Hepatocyte (in vitro differentiated cells): ENCODE measurements around the gene SERPINA4. TPM values are rescaled to one million over a fixed set of nuclear protein-coding genes. Genes with fewer than 3 reads are reported as not detected.

Experiments used
- DNase-seq: peaks from one replicate; pipeline ENCODE4 v3.0.0-alpha.2; 2016; ENCODE audit warnings: low spot score
- H2AFZ ChIP-seq: fragments of 200-600 bp; sonication (generic); 2 replicates; pipeline ENCODE4 v1.6.0; 2016; ENCODE audit warnings: antibody characterized with exemption, mild to moderate bottlenecking
- H3K27ac ChIP-seq: fragments of 200-600 bp; sonication (generic); 2 replicates; pipeline ENCODE4 v1.5.1; 2016; ENCODE audit warnings: mild to moderate bottlenecking
- H3K27me3 ChIP-seq: fragments of 200-600 bp; sonication (generic); 2 replicates; pipeline ENCODE4 v1.6.1; 2016
- H3K36me3 ChIP-seq: fragments of 200-600 bp; sonication (generic); replicated peaks from 2 replicates; pipeline ENCODE4 v1.5.1; 2016; ENCODE audit warnings: low read depth; ENCODE audit not compliant: insufficient read depth
- H3K4me1 ChIP-seq: fragments of 200-600 bp; sonication (generic); 2 replicates; pipeline ENCODE4 v1.5.1; 2016; ENCODE audit warnings: mild to moderate bottlenecking, moderate library complexity; ENCODE audit not compliant: insufficient read depth
- H3K4me2 ChIP-seq: fragments of 200-600 bp; sonication (generic); 2 replicates; pipeline ENCODE4 v1.6.0; 2016
- H3K4me3 ChIP-seq: fragments of 200-600 bp; sonication (generic); 2 replicates; pipeline ENCODE4 v1.5.1; 2016; ENCODE audit warnings: mild to moderate bottlenecking
- H3K79me2 ChIP-seq: fragments of 200-600 bp; sonication (generic); 2 replicates; pipeline ENCODE4 v1.6.0; 2017; ENCODE audit warnings: mild to moderate bottlenecking
- H3K9me2 ChIP-seq: fragments of 200-600 bp; sonication (generic); replicated peaks from 2 replicates; pipeline ENCODE4 v1.6.0; 2017; ENCODE audit warnings: mild to moderate bottlenecking; ENCODE audit not compliant: insufficient read depth
- H3K9me3 ChIP-seq: fragments of 200-600 bp; sonication (generic); 2 replicates; pipeline ENCODE4 v1.5.1; 2016; ENCODE audit warnings: low read depth, mild to moderate bottlenecking
- H4K20me1 ChIP-seq: fragments of 200-600 bp; sonication (generic); 2 replicates; pipeline ENCODE4 v1.6.0; 2016; ENCODE audit warnings: mild to moderate bottlenecking; ENCODE audit not compliant: insufficient read depth, poor library complexity, severe bottlenecking
- EZH2 ChIP-seq: fragments of 200-600 bp; sonication (generic); IDR thresholded peaks from 2 replicates; pipeline ENCODE4 v1.6.1; 2016; ENCODE audit warnings: antibody characterized with exemption, mild to moderate bottlenecking, borderline replicate concordance
- EZH2phosphoT487 ChIP-seq: fragments of 200-600 bp; sonication (generic); IDR thresholded peaks from one replicate; pipeline ENCODE4 v1.6.1; 2018; ENCODE audit warnings: antibody characterized with exemption, mild to moderate bottlenecking, low read depth, moderate library complexity; ENCODE audit not compliant: unreplicated experiment, severe bottlenecking
- WGBS: methylation state at CpG from one replicate; pipeline ENCODE4 v1.1.6; 2016; ENCODE audit warnings: low lambda C conversion rate; ENCODE audit errors: missing lambda C conversion rate; 5-methylcytosine and 5-hydroxymethylcytosine counted together
- polyA plus RNA-seq: library from polyadenylated mRNA; unstranded; fragments of >200 nt; fragmentation: Nextera tagmentation; extraction: Ambion mirVana; gene quantifications from 2 replicates; pipeline ENCODE4 v1.2.1, GENCODE V29; 2016
- total RNA-seq: library from RNA; depleted of rRNA; stranded (reverse); fragments of >200 nt; gene quantifications from 2 replicates; pipeline ENCODE4 v1.2.3, GENCODE V29; 2014
- TF ChIP-seq, protein P1 (sequence below): fragments of 200-600 bp; sonication (generic); IDR thresholded peaks from 2 replicates; pipeline ENCODE4 v1.5.1; 2016; ENCODE audit warnings: antibody characterized with exemption, mild to moderate bottlenecking; ENCODE audit not compliant: poor library complexity

The SERPINA4 gene
- total and polyA plus RNA-seq, 2 experiments from 2014 or later: 27.8 to 35.2 TPM

DNA sequence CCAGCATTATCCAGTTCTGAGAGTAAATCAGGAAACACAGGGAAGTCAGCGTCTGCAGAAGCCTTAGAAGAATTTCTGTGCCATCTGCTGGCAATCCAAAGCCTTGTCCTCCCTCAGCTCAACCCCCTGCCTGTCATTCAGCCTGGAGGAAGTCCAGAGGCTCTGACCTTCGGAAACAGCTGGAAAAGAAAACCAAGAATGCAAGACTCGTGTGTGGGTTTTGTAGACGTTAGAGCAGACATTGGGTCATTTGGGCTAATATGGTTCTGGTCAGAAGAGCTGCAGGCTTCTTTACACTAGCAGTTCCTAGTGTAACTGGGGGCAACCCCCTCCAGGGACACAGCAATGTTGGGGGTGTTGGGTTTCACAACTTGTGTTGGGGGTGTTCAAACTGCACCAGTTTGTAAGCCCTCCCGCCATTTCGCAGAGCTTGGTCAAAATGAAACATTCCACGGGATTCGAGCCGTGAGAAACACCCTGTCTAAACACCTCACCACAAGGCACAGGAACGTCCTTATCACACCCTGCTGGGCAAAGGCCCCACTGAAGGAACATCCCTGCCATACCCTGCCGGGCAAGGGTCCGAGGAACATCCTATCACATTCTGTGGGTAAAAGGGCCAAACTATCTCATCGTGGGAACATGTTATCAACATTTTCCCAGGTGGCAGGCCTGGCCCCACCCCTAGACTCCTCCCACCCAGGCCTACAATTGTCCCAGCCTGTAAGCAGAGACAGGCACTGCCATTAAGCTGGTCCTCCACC lies 21.0 kb upstream of the SERPINA4 start:
- no peaks in the 10 kb centered on the region for H3K9me3 ChIP-seq
- no peak overlapping the region for H2AFZ ChIP-seq
- no peak for DNase-seq
- H3K9me2 ChIP-seq: no peaks in the 10 kb centered on the region
- 54% methylated on average over 13 of the region's 13 CpGs for WGBS
- H3K36me3 ChIP-seq: no peaks in the 10 kb centered on the region
- no peak overlapping the region for H3K4me3 ChIP-seq
- peaks cover 6% of the 10 kb centered on the region for H3K4me1 ChIP-seq
- peak overlapping the region; percentile 49 for H3K4me2 ChIP-seq
- H3K27ac ChIP-seq: no peak overlapping the region
- TF ChIP-seq EZH2phosphoT487: no peak
- TF ChIP-seq, protein P1, sequence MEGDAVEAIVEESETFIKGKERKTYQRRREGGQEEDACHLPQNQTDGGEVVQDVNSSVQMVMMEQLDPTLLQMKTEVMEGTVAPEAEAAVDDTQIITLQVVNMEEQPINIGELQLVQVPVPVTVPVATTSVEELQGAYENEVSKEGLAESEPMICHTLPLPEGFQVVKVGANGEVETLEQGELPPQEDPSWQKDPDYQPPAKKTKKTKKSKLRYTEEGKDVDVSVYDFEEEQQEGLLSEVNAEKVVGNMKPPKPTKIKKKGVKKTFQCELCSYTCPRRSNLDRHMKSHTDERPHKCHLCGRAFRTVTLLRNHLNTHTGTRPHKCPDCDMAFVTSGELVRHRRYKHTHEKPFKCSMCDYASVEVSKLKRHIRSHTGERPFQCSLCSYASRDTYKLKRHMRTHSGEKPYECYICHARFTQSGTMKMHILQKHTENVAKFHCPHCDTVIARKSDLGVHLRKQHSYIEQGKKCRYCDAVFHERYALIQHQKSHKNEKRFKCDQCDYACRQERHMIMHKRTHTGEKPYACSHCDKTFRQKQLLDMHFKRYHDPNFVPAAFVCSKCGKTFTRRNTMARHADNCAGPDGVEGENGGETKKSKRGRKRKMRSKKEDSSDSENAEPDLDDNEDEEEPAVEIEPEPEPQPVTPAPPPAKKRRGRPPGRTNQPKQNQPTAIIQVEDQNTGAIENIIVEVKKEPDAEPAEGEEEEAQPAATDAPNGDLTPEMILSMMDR: peak; percentile 11
- H4K20me1 ChIP-seq: no peaks in the 10 kb centered on the region
- H3K27me3 ChIP-seq: no peaks in the 10 kb centered on the region
- H3K79me2 ChIP-seq: no peaks in the 10 kb centered on the region

DNA sequence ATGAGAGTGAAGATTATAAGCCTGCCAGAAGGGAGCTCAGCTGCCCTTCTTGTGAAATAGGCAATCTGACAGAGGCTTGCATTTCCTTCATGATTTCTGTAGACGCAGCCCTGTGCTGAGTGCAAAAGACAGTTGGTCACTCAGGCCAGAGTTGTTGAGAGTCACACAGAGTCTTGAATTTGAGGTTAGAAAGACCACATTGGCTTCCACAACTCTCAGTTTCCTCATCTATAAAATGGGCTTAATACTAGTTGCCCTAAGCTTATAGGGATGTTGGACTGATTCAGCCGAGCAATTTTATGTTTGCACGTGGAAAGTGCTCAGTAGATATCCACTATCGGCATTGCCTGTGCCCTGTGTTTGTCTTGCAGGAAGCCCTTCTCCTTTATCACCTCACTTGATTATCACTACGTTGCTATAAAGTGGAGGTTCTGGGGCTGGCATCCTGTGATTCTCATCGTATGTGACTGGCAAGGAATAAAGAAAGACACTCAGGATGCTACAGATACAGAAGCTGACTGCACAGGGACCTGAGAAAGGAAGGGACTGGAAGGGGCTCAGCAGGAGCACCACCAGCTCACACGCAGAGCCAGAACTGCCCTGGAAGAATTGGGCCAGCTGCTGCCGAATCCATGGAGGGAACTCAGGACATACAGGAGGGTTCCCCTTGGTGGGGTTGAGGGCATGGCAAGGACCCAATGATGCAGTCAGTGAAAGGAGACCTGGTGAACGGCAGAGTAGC lies 19.8 kb upstream of the SERPINA4 start:
- H3K4me2 ChIP-seq: no peak overlapping the region
- no peaks in the 10 kb centered on the region for H3K9me3 ChIP-seq
- H3K9me2 ChIP-seq: no peaks in the 10 kb centered on the region
- H3K4me1 ChIP-seq: peaks cover 6% of the 10 kb centered on the region
- no peaks in the 10 kb centered on the region for H4K20me1 ChIP-seq
- TF ChIP-seq EZH2phosphoT487 (no peak), EZH2 (no peak)
- TF ChIP-seq, protein P1: no peak
- H3K4me3 ChIP-seq: no peak overlapping the region
- no peaks in the 10 kb centered on the region for H3K27me3 ChIP-seq
- H2AFZ ChIP-seq: no peak overlapping the region
- 74% methylated on average over 9 of the region's 9 CpGs for WGBS
- no peaks in the 10 kb centered on the region for H3K36me3 ChIP-seq
- DNase-seq: no peak
- H3K79me2 ChIP-seq: no peaks in the 10 kb centered on the region
- H3K27ac ChIP-seq: no peak overlapping the region

DNA sequence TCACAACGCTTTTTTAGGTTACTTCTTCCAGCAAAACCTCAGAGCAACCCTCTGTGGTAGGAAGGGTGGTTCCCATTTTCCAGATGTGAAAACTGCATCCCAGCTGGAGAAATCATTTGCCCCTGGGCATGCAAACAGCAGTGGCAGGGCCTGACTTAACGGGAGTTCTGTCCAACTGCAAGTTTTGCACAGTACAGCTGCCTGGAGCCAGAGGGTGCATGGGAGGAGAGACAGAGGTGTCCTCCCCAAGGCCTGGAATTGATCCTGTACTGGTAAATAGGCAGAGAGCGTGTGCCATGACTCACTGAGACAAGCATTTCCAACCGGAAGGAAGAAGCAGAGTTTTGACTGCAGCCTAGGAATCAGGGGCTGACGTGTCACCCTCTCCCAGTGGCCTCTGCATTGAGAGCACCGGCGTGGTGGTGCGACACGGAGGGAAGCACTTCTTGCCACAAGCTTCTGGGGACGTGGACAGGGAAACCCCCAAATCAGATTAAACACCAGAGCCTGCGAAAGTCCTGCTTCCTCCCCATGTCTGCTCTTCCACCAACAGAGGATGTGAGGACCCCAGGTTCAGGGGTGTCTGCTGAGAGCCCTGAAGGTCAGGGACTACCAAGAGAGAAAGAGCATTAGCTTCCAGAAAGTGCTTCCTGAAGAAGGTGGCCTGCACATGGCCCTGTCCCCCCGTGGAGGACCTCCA lies 19.0 kb upstream of the SERPINA4 start:
- no peak overlapping the region for H3K27ac ChIP-seq

More for the DNA sequence above, 19.0 kb upstream of the SERPINA4 start:
- H3K4me3 ChIP-seq: no peak overlapping the region
- TF ChIP-seq, protein P1: no peak
- DNase-seq: no peak
- no peak overlapping the region for H2AFZ ChIP-seq
- no peaks in the 10 kb centered on the region for H3K27me3 ChIP-seq
- peaks cover 6% of the 10 kb centered on the region for H3K4me1 ChIP-seq
- H4K20me1 ChIP-seq: no peaks in the 10 kb centered on the region
- H3K4me2 ChIP-seq: no peak overlapping the region
- no peaks in the 10 kb centered on the region for H3K9me2 ChIP-seq
- no peaks in the 10 kb centered on the region for H3K9me3 ChIP-seq
- WGBS: 82% methylated on average over 12 of the region's 12 CpGs
- H3K36me3 ChIP-seq: no peaks in the 10 kb centered on the region
- no peaks in the 10 kb centered on the region for H3K79me2 ChIP-seq
